NCI-H748 (cell line): ENCODE measurements around the gene SLC16A6.
"Not testable (repeated sequence)": the region's sequence is repeated elsewhere in the genome, so short reads cannot be mapped to it uniquely, and the experiment has no call there.

ENCODE experiments used
- DNase-seq: peaks from one replicate; lab custom pipeline; 2025; ENCODE audit not compliant: unreplicated experiment; lab: John Stamatoyannopoulos, UW

The SLC16A6 gene

DNA sequence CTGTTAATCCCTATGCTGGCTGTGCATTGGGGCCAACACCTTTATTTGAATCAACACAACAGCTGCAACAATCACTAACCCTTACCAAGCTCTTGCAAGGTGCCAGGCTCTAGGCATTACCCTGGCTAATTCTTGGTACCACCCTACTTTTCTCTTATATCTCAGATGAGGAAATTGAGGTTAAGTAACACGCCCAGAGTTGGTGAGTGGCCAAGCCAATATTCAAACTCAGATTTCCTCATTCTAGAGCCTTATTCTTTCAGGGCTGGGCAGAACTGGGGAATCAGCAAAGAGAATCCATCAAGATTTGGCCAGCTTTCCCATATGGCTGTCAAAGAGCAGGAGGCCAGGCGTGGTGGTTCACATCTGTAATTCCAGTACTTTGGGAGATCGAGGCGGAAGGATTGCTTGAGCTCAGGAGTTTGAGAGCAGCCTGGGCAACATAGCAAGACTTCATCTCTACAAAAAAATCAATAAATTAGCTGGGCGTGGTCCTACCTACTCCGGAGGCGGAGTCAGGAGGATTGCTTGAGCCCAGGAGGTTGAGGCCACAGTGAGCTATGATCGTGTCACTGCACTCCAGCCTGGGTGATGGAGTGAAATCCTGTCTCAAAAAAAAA, 24.1 kb upstream of the SLC16A6 start:
- no peak for DNase-seq

DNA sequence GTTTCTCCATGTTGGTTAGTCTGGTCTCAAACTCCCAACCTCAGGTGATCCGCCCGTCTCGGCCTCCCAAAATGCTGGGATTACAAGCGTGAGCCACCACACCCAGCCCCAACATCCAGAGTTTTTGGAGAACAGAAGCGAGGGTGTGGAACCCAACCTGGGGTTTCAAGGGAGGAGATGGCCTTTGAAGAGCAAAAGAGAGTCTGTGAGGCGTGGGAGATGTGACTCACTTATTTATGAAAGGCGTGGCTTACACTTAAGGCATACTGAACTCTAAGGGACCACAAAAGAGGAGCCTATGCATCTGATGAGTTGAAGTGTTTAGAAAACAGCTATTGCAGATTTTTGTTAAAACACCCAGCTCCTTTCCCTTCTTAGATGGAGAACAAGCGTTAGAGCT, 19.2 kb upstream of the SLC16A6 start:
- DNase-seq, result no peak

DNA sequence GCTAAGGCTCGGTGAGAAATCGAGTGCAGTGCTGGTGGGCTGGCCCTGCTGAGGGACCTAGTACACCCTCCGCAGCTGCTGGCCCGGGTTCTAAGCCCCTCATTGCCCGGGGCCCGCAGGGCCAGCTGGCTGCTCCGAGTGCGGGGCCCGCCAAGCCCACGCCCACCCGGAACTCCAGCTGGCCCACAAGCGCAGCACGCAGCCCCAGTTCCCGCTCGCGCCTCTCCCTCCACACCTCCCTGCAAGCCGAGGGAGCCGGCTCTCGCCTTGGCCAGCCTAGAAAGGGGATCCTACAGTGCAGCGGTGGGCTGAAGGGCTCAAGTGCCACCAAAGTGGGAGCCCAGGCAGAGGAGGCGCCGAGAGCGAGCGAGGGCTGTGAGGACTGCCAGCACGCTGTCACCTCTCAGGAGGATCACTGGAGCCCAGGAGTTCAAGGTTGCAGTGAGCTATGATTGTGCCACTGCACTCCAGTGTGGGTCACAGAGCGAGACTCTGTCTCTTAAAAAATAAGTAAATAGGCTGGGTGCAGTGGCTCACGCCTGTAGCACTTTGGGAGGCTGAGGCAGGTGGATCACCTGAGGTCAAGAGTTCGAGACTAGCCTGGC, 18.2 kb upstream of the SLC16A6 start:
- DNase-seq, result not testable (repeated sequence)

DNA sequence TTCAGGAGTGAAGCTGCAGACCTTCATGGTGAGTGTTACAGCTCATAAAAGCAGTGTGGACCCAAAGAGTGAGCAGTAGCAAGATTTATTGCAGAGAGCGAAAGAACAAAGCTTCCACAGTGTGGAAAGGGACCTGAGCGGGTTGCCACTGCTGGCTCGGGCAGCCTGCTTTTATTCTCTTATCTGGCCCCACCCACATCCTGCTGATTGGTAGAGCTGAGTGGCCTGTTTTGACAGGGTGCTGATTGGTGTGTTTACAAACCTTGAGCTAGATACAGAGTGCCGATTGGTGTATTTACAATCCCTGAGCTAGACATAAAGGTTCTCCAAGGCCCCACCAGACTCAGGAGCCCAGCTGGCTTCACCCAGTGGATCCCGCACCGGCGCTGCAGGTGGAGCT, 17.6 kb upstream of the SLC16A6 start:
- not testable (repeated sequence) for DNase-seq

DNA sequence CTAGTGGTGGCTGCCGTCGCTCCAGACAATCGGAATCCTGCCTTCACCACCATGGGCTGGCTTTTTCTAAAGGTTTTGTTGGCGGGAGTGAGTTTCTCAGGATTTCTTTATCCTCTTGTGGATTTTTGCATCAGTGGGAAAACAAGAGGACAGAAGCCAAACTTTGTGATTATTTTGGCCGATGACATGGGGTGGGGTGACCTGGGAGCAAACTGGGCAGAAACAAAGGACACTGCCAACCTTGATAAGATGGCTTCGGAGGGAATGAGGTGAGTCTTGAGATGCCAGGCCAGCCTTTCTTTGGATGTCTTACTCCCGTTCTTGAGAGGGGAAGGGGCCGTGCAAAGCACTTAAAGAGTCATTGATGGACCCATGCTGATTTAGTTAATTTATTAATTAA, 16.5 kb upstream of the SLC16A6 start:
- no peak for DNase-seq

DNA sequence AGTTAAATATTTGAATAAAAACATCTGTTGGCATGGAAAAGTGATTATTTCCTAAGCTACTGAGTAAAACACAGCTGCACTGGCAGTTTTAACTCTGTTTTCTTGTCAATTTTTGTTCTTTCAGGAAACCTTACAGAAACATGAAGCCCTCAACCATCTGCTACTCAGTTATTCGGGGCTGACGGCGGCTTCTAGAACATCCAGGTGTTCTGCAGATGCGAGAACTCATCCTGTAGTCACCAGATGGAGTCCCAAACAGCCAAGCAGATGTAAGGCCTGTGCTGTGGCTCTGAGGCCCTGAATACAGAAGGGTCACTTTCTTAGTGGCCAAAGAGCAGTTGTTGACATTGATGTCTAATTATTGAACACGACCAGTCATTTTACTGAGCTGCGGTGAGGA, 15.9 kb upstream of the SLC16A6 start:
- no peak for DNase-seq

DNA sequence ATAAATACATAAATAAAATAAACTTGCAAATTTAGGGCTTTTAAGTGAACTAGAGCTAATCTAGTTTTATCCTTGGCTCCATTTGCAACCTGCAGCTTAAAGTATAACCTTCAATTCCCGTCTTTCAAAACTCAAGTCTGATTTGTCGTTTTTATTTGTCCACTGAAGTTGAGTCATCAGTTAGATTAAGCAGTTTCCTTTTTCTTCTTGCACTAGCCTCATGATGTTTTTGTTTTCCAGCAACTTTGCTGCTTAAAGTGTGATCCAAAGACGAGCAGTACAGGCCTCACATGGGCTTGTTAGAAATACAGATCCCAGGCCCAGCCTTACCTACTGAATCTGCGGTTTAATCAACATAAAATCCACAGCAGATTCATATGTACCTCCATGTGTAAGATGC, 14.2 kb upstream of the SLC16A6 start:
- DNase-seq, result no peak

DNA sequence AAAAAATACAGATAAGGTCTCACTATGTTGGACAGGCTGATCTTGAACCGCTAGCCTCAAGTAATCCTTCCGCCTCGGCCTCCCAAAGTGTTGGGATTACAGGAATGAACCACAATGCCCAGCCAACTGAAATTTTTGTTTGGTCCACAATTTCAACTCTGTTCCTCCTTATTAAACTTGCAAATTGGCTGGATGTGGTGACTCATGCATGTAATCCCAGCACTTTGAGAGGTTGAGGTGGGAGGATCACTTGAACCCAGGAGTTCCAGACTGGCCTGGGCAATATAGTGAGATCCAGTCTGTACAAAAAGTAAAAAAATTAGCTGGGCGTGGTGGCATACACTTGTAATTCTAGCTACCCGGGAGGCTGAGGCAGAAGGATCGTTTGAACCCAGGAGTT, 13.8 kb upstream of the SLC16A6 start:
- DNase-seq, result no peak

DNA sequence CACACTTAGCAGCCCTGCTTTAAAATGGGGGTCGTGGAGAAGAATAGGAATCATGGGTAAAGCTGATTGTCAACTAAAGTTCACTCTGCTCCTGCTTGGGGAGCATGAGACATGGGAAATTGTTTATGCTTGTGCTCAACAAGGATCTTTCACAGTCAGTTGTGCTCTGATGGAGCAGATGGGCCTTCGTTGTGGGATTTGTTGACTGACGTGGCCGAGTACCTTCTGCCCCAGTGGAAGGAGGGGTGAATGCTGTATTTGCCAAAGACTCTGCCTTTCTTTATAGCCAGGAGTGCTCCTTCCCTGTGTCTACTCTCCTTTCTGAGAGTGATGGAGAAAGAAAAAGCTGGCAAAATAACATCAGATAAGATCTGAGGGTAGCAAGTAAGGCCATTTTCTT, 11.7 kb upstream of the SLC16A6 start:
- no peak for DNase-seq

DNA sequence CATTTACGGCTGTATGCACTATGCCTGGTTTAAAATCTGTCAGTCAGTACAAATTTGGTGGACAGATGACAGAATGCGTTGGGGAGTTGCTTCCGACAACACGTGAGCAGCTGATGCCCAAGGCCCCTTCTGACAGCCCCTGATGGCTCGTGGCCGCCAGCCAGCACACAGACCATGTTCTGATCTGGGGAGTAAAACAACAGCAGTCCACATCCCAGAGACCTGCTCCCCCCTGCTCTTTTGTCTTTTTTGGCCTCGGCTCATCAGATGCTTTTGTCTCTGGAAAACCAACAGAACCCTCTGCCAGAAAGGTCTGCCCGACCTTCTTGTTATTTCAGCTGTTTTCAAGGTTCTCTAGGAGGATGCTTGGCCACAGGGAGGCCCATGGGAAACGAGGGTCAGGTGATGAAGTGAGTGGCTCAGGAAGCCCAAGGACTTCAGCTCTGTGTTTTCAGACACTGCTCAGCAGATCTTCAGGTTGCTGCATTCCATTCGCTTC, 11.2 kb upstream of the SLC16A6 start:
- DNase-seq, result peak; percentile 18

DNA sequence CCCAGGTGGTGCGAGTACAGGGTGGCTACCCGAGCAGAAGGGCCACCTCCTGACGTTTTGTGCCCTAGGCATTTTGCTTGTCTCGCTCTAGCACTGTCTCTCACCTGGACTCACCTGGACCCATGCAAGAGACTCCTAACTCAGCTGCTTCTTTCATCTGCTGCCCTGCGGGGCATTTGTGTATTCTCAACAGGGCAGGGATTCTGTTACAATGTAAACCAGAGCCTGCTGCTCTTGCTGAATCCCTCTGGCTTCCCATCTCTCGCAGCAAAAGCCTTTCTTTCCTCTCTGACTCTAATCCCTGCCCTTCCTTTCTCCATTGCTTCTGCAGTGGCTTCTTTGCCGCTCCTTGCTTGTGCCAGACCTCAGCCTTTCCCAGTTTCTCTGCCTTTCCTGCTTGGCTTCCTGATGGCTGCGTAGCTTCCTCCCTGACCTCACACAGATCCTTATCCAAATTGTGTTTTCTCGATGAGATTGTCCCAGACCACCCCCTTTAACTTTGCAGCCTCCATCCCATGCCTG, 10.6 kb upstream of the SLC16A6 start:
- DNase-seq, result peak; percentile 90

DNA sequence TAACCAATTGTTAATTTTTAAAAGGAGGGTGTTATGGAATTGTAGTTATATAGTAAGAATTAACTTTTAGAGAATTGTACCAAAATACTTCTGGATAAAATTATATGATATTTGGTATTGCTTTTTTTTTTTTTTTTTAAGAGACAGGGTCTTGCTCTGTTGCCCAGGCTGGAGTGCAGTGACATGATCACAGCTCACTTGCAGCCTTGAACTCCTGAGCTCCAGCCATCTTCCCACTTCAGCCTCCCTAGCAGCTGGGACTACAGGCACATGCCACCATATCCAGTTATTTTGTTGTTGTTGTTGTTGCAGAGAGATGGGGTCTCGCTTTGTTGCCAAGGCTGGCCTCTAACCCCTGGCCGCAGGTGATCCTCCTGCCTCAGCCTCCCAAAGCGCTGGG, 8.9 kb upstream of the SLC16A6 start:
- DNase-seq, result no peak

DNA sequence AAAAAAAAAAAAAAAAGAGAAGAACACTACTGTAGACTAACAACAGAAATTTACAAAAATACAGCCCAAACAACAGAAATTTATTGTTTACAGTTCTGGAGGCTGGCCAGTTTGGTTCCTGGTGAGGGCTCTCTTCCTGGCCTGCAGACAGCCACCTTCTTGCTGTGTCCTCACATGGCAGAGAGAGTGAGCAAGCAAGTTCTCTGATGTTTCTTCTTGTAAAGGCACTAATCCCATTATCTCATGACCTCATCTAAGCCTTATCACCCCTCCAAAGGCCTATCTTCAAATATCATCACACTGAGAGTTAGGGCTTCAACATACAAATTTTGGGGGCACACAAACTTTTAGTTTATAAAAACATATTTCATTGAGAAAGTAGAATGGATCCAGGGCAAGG, 7.7 kb upstream of the SLC16A6 start:
- DNase-seq, result no peak

DNA sequence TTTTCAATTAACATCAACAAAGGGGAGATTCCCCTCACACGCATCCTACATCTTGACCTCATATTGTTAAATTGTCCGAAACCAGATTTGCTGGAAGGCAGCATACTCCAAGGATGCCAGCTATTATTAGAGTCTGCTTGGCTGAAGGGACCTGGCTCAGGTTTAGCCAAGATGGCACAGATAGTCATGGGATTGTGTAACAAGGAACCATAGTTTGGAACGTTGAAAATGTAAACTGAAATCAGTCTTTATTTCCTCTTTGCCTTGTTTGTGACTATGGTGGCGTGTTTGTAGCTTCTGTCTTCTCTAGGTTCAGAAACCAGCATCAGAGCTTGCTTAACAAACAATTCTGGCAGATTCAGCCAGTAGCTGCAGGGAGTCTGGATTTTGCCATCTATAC, 6.3 kb upstream of the SLC16A6 start:
- no peak for DNase-seq

DNA sequence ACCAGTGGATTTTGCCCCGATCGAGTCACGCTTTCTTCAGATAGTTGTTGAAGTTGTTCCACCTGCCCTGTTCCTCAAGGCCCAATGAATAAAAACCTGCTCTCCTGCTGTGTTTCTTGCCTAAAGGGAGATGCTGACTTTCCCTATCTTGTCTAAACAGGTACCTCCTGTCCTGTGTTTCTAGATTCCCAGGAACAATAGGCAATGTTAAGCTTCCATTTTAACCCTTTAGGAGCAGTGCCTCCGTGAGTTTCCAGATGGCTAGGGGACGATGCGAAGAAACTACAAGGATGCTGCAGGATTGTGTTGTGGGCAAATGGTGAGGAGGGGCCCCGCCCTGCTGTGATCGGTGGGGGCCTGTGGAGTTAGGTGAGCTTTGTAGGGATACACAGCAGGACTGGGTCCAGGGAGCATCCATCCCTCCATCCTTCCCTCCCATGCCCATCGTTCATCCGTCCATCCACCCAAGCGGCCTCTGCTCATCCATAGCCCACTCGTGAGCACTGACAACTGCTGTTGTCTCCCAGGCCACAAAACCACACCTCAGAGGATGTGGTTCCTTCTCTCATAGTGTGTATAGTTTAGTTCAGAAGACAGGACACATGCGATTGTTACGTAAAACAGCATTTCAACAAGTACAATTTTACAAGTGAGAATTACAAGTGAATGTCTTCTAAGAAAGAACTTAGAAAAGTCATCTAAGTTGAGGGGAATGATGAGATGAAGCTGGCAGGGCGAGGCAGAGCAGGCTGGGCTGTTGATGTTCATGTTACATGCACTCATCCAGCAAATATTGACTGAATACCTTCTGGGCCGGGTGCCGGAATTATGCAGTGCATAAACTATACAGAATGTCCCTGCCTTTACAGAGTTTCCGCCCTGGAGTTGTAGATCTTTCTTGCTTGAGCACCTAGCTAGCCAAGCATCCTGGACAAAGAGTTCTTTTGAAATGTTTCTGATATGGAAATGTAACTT, 5.6 kb upstream of the SLC16A6 start:
- no peak for DNase-seq

DNA sequence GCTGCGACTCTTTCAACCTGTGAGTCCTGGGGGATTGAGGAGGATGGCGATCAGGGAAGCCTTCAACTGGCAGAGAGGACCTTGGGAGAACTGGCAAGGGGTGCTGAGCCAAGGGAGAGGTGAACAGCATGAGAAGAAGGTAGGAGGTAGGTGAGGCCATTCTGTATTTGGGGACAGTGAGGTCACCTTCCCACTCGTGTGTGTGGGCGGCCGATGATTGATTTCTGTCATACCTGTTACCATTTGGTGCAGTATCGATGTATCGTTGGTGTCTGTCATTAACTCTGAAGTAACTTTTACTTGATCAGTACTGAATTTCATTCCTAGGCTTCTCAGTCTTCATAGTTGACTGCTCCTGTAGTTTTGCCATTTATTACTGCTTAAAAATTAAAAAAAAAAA, 4.2 kb upstream of the SLC16A6 start:
- no peak for DNase-seq

DNA sequence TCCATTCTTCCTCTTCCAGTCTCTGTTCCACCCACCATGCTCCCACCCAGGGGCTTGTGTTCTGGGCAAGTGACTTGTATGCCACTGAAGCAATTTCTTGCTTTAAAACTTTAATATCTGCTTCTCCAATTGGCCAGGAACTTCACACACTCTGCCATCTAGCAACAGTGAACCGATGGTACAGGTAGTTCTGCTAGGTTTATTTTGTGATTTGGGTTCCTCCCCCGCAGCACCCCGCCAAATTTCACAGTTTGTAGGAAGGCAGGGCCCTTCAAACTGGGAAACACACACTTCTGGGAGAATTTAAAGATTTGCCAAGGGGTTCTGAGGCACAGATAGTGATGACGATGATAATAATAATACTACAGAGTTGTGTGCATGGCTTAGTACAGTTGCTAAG, 3.7 kb upstream of the SLC16A6 start:
- no peak for DNase-seq

DNA sequence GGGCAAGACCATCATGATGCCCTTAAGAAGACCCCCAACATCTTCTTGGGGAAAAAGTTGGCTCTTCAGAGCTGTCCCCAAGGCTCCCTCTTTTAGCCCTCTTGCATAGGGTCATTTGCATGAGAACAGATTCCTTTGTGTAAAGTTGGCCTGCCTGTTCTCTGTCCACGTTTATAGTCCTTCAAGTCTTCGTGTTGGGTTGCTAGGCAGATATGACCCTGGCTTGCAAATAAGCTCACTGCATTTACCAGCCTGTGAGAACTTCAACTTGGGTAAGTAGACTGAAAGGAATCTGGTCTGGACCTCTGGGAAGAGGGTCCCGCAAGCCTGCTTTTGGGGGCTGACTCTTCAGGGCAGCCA, 3.2 kb upstream of the SLC16A6 start:
- DNase-seq, result no peak

DNA sequence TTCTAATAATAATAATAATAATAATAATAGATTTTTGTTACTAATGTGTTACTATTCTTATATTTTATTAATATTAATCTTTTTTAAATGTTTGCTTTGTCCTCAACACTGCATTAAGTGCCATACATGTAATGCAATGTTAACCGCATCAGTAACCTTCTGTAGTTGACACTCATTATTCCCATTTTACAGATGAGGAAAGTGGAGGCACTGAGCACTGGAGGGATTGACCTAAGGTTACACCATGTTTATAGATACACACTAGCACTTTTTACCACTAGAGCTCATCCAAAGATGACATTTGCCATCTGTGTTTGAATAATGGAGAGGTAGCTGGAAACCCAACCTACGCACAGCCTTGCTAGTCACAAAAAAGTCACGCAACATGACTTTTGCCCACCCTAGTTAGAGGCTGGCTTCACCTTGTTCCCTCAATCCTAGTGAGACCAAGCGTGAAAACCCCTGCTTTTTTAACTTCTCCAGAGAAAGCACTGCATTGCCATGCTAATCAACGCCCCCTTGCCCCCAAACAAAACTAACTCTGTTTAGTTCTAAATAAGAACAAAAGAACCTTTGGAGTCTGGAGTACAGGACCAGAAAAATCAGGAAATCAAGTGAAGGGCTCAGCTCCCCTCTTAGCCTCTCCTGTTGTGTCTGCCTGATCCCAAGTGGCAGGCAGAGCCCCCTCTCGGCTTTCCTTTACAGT, 2.7 kb upstream of the SLC16A6 start:
- DNase-seq, result no peak

DNA sequence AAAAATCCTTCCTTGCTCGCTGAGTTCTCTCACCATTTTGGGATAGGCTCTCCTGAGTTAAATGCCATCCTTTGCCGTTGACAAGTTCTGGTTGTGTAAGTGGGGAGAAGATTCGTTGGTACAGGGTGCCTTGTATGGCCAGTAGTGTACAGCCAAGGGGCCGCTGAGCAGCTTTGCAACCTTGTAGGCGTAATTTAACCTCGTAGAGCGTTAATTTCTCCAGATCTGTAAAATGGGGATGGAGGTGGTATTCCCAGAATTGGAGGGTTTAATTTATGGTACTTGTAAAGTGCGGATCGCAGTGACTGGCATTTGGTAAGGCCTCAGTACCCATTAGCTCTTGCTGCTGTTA, 1.7 kb upstream of the SLC16A6 start:
- no peak for DNase-seq
